Activated T-cell treated with anti-CD3 and anti-CD28 coated beads, Interleukin-2, amount 50 U/mL, for 1 hour (primary cell): ENCODE measurements around the gene HES7.

Experiments used
- DNase-seq: peaks from one replicate; pipeline ENCODE4 v3.0.0-alpha.2; 2020

The HES7 gene

DNA sequence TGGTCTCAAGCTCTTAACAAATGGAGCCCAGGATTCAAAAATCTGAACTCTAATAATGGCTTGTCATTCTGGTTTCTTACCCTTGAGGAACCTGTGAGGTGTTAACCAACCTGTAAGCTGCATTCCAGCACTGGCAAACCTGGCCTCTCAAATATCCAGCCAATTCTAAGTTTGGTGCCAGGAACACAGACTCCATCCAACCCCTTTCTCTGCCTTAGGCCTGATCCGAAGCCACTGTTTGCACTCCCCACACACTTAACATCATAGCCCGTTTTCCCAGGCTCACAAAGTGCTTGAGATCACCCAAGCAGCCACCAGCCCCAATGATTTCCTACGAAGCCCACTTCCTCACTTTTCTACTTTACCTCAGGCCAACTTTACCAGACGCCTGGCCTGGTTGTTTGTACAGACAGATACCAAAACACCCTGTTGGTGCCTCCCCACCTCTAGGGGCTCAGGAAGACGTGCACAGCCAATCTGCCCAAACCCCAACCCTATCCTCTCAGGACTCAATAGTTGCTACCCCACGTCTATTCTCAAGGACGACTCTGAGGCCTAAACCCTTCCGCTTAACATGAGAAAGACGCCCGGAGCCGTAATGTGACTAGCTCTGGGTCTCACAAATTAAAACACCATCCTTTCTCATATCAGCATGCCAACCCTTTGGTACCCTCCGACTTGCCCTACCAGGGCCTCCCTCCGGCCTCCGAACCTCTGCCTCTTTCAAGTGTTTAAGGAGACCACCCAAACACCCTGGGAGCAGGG lies 31.5 kb upstream of the HES7 start:
- DNase-seq, result peak; percentile 34

DNA sequence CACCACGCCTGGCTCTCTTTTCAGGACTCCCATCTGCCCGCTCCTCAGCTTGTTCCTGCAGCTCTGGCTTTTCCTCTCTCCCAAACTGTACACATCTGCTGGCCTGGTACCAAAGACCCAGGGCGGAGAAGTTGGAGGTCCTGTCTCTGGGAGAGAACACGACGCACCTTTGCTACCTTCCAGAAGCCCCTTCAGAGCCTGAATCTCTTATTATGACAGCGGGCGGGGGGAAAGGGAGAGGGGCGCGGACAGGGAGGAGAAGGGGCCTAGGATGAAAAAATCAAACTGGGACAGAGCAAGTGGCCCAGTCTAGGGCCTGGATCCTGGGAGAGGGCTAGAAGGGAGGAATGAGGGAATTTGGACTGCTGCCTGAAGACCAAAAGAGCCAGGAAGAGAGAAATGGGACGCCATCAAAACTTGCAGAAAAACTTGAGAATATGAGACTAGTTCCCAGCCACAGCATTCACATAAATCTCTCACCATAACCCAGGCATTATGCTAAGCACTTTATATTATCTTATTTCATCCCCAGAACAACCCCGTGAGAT lies 30.8 kb upstream of the HES7 start:
- no peak for DNase-seq

DNA sequence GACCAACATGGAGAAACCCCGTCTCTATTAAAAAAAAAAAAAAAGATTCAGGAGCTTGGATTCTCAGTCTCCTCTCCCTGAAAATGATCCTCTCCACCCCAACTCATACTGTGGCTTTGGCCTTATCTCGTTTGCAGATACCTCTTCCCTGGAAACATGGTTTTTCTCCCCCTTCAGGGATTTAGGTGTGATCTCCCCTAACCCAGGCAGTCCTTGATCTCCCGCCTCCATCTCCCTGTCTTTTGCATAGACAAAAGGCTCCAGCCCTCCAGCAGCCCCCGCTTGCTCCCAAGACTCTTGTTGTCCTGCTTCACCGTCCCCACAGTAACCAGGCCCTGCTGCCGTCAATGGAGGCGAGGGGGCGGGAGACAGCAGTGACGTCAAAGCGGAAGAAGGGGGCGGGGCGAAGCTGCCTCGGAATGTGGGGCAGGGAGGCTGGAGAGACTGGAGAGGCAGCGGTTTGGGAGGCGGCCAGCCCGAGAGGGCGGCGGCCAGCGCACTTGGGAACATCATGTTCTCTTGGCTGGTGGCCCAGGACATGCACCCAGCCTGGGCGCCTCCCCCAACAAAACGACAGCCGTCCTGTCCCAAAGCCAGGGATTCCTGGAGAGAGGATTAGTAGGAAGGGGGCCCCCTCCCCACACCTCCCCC lies 30.2 kb upstream of the HES7 start:
- peak; percentile 92 for DNase-seq

DNA sequence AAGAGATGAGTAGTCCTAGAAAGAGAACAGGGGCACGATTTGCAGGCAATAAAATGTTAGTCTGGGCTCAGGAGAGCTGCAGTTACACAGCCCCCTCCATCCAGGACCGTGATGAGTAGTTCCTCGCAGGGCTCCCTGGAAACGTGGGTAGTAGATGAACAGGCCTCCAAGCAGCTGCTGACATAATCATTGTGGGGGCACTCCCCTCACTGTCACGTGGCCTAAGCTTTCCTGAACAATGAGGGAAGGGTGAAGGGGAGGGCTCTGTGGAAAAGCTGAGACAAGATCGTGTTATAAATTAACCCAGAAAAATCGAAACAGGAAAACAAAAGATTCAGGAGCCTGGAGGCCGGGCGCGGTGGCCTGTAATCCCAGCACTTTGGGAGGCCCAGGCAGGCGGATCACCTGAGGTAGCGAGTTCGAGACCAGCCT lies 29.6 kb upstream of the HES7 start:
- DNase-seq, result peak; percentile 45

DNA sequence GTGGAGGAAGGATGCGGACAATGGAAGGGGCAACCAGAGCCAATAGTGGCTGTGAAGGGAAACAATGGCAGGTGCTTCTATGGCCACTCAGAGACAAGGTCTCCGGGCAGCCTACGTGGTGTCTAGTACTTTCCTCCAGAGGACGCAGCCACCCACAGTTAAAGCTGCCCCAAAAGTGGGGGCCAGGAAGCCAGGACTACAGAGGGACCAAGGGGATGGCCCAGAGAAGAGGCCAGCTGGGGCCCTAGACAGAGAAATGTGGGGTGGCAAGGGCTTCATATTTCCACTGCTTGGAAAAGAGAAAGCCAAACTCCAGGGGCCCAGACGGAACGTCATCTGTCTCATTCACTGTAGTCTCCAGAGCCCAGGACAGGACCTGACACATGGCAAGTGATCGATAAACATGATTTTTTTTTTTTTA lies 29.1 kb upstream of the HES7 start:
- DNase-seq, result peak; percentile 23

DNA sequence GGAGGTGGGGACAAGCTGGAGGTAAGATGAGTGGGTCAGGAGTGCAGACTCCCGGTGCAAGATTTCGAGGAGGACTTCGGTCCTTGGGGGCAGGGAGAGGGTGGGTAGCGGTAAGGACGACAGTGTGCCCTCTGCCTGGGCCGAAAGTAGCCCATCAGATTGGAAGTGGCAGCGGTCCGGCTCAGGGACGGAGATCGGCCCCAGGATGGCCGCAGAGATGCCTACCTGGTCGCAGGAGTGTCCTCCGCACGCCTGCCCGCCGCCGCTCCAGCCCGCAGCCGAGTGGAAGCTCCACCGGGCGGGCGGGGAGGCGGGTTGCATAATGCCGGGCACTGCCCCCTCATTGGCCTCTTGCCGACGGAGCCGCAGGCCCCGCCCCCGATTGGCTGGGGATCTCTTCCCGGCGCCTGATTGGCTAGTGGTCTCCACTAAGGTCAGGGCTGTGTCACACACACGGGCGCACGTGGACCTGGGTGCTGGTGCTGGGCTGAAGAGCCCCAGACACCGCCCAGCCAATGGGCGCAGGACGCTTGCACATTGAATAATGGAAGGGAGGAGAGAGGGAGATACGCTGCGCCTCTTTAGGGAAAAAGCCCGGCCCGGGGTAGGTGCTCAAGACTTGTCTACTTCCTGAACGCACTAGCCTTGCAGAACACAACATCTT lies 28.3 kb upstream of the HES7 start, which contains the start of gene PER1:
Gene PER1, minus strand, starts transcription at position 293 of the 664 bp plus-strand sequence. CDS start 1,698 bp downstream, outside the sequence.
- peak; percentile 86 for DNase-seq

DNA sequence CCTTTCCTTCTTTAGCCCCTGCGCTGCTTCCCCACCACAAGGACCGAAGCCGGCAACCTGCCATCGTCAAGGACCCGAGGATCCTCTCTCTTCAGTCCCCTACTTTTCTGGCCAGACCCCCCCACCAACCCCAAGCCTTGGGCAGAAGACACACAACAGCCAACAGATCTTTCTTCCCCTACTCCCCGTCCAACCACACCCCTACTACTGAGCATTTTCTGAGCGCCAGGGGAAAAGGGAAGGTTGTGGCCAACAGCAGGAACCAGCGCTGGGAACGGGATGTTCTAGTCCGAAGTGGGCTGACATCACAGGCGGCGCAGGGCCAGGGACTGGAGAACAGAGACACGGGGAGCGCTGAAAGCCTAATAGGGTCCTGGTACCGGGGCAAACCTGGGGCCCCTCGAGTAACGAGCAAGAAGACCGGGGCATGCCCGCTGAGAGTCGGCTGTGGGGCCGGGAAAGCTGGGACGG lies 27.8 kb upstream of the HES7 start:
- peak; percentile 63 for DNase-seq

DNA sequence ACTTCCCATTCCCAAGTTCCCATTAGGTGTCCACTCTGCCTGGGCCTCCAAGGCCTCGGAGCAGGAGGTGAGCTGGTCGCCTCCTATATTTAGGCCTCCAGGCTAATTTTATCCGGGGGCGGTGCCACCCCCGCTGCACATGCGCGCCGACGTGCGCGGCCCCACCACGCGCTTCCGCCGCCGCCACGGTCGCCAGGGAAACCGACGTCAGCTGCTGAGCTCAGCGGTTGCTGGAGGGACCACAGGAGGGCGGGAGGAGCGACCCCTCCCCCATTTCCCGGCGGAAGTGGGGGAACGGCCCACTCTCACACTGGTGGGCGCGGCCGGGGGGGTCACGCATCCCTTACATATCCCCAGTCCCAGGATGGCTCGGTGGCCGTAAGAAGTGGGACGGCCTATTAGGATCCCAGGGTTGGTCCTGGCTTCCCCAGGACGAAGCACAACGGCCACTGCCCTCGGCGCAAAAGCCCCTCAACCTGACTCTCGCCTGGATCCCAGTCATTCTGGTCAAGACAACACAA lies 27.3 kb upstream of the HES7 start:
- peak; percentile 90 for DNase-seq

DNA sequence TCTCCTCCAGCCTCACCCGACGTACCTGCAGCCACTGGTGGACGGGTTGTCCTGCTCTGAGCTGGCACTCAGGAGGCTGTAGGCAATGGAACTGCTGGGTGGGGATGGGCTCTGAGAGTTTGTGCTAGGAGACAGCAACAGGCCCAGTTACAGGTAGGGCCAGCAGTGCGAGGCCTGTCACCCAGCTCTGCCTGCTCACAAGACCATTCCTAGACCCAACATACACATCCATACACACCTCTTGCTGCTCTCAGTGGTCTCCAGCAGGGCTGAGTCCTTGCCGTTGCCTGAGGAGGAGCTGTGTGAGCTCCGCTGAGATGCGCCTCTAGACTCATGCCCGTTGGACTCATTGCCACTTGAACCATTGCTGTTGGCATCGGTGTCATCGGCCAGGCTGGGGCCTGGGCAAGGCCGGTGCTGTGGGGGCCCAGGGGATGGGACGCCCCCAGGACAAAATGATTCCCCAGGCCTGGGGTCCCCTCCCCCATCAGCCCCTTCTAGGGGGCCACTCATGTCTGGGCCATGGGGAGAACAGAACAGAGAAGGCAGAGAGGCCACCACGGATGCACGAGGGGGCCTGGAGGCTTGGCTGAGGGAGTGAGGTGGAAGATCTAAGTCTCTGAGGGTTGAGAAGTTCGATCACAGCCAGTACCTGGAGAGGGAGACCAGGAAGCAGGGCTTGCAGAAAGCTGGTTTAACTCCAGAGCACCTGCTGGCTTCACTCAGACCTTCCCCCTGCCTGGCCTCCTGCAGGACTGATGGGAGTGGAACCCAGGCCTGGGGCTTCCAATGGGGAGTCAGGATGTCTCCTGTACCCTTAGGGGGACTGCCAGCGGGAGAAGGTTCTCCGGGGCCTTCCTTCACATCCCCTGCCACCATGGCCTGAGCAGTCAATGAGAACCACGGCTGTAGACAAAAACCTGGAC lies 26.6 kb upstream of the HES7 start:
- DNase-seq, result no peak

DNA sequence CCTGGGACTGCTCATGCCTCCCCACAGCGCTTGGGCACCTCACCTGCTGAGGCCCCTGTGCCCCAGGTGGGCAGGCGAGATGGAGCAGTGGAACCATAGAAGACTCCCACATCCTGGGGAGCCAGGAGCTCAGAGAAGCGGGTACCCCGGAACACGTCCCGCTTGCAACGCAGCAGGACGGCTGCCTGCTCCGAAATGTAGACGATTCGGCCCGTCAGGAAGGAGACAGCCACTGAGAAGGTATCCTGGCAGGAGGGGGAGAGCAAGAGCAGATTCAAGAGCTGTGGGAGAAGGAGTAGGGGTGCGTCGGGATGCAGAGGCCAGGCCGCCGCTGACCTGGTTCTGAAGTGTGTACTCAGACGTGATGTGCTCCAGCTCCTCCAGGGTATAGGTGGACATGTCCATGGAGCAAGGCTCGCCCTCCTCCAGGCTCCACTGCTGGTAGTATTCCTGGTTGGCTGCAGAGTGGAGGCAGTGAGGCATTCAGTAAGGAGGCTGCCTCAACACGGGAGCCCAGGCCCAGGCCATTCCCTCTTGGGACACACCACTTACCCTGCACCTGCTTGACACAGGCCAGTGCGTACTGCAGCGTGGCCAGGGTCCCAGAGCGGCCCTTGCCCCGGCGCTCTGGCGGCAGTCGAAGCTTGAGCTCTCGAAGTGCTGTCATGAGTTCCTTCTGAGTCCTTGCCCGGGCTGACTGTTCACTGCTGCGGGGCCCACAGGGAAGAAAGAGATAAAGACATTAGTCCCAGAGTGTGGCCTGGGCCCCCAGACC lies 25.7 kb upstream of the HES7 start:
- no peak for DNase-seq

DNA sequence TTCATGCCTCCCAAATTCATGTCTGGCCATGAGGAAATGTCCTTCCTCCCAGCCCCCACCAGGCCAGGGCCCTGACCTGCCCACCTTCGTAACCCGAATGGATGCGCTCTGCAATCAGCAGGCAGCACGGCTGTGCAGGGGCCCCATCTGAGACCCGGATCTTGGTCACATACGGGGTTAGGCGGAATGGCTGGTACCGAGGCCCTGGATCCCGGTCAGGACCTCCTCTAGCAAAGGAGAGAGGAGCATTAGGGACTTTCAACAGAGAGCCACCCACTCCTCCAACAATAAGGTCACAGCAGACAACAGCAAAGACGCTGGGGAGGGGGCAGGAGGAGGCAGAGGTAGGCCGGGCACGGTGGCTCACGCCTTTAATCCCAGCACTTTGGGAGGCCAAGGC lies 24.7 kb upstream of the HES7 start:
- DNase-seq, result no peak

DNA sequence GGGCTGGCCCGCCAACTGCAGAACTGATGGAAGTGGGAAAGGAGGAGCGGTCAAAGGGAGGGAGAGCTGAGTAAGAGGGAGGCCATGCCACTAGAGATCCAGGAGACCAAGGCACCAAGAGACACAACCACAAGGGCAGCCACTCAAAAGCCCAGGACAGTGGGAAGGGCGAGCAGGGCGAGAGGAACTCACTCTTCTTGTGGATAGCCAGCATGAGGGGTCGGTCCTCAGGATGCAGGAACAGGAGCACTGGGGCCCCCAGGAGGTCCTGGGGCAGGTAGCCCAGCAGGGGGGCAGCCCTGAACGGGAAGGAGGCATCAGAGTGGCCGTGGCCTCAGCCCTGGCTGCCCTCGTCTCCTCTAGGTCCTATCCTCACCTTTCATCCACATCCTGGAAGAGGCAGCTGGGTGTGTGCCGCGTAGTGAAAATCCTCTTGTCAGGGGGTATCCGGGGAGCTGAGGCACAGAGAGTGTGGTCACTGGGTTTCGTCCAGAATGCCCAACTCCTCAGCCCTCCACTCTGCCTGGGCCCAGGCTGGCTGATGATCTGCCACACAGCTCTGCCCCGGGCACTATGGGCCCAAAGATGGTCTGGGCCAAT lies 24.0 kb upstream of the HES7 start:
- no peak for DNase-seq

DNA sequence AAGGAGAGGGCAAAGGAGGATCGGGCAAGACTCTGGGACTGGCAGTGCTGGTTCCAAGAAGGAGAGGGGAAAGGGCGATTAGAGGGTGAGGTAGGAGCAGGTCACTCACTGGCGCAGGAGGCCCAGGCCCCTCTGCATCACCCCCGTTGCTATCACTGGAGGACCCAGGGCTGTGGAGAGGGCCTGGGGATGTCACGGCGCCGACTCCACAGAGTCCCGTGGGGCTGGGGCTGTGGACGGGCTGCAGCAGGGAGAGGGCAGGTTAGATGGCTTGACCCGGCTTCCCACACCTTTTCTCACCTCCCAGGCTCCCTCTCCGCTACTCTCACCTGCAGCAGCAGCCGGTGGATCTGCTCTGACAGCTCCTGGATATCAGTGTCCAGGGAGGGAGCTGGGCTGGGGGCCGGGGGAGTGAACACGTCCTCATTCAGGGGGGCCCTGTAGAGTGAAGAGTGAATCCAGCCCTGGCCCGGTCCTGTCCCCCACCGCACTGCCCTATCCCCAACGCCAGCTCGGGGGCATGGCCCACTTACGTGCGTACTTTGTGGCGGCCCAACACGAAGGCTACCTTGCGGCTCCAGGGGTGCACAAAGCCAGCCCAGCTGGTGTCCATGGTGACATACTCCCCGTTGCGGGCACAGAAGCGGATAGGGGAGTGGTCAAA lies 23.4 kb upstream of the HES7 start:
- DNase-seq, result no peak

DNA sequence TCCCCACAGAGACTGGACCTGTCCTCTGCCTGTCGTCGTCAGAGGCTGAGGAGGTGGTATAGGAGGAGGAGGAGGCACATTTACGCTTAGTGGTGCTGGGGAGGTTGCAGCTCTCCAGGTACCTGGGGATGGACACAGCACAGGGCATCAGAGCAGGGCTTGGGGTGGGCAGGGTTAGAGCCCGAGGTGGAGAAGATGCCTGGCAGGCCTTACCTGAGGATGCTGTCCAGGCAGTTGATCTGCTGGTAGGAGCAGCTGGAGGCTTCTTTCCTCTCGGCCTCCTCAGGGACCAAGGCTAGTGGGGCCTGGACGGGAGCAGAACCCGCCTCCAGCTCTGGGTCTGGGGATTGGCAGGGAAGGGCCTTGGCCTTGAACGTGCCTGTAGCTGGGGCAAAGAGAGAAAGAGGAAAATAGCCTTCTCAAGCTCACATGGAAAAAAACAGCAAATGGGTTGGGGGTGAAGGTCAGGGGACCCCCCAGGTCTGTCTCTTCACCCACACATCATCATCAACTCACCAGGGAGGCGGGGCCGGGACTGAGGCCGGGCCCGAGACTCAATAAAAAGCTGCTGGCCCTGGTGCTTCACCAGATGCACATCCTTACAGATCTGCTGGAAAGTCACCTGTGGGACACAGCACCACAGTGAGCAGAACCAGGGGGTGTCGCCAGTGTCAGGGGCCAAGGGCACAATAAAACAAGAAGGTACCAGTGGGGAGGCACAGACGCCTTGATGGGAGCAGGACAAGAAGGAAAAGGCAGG lies 22.7 kb upstream of the HES7 start:
- no peak for DNase-seq

DNA sequence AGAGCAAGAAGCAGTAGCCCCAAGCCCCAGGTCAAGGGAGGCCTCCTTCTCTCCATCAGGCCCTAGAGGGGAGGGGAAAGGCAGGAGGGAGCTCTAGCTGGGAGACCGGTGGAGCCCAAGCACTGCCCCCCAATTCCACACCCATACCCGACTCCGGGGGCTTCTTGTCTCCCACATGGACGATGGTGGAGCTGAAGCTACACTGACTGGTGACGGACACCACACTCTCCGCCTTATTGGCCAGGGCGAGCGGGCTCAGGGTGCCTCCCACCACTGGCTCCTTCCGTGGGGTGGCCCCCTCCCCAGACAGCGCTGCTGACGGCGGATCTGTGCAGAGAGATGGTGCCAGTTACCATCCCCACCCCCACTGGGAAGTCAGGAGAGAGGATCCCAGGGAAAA lies 21.9 kb upstream of the HES7 start:
- no peak for DNase-seq

DNA sequence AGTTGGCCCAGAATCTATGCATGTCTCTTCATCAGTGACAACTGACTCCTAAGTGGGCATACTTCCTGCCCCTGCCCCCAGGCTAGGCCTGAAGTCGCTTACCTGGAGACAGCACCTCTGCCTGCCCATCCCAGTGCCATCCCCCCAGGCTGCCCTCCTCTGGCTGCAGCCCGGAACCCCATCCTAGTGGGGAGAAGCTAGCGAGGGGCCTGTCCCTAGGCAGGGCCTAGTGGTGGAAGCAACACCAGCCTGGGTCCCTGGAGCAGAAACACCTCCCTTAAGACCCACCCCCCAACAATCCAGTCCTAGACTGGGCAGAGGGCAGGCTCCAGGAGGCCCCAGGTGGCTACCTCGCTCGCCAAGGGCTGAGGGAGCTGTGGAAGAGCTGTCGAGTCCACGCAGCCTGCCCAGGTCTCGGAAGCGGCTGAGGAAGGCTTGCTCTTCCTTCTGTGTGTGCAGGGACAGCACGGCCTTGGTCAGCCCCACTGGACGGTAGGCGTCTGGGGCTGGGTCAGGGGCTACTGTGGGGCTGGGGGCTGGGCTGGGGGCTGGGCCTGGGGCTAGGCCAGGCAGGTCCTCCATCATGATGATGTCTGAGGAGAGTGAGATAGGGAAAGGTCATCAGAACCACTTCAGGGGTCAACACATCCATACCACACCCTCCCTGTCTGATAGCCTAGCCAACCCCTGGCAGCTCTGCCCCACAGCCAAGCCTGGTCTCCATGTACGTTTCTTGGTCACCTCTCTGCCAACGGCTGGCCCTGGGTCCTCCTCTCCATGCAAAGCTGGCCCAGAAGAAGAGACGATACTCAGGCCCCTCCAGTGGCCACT lies 20.7 kb upstream of the HES7 start:
- no peak for DNase-seq

DNA sequence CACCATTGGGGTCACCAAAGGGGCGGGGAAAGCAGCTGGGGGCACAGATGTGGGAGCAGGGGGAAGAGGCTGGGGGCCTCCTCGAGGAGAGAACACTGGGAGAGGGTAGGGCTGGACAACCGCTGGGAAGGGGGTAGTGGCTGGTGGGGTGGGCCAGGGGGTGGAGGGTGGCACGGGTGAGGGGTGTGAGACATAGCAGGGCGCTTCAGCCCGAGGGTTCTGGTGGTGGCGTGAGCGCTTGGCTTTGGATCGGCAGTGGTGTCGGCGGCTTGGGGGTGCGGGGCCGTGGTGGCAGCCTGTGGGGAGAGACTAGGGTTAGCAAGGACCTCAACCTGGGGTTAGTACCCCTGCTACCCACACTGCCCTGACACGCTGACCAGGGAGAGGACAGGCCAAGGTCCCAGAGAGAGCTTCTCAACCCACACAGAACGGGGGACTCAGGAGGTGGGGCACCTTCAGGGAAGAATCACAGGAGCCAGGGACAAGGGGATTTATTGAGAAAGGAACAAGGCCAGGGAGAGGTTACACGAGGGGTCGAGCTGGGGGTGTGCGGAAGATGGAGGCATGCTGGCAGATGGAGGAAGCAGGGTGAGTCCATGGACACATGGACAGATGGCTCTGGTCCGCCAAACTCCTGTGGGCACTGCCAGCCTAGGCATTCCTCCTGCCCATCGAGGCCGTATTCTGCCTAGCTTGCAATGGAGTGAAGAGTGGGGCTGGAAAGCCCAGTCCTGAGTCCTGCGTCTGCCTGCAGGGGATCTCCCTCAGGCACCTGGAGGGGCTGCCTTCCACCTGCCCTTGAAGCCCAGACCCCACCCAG lies 19.9 kb upstream of the HES7 start:
- peak; percentile 23 for DNase-seq
